Sciatic nerve (tissue), 2 donors: ENCODE measurements around the gene SOHLH2. TPM values are rescaled to one million over a fixed set of nuclear protein-coding genes. Genes with fewer than 3 reads are reported as not detected.
A peak's percentile ranks its signal among the peaks of the same experiment; 100 is the strongest.

Experiments
- ATAC-seq: fragments of 200-7000 bp; cut with Tn5 transposase; one replicate; pipeline ENCODE4 v1.9.1; 2020; ENCODE audit warnings: mild to moderate bottlenecking, moderate library complexity
- DNase-seq: peaks from one replicate; pipeline ENCODE4 v3.0.0-alpha.2; 2020; ENCODE audit warnings: low spot score
- intact Hi-C: fragments of 100-400 bp; cut with DNase I; formaldehyde crosslinking; loops from one replicate; pipeline ENCODE4 v1.14.2; 2022
- total RNA-seq: library from RNA; stranded (reverse); fragmentation: NEBNext Ultra II Directional; extraction: Animal tissue kit (Norgen Biotek cat#: 25700); gene quantifications from one replicate; pipeline ENCODE4 v1.2.1, GENCODE V29; 2021
- donor health status: DM: no; HTN: no; CAD: no.
- donor health status: DM: no; HTN: no; CAD: no.

SOHLH2 gene
- total RNA-seq, result 0.36 TPM

DNA sequence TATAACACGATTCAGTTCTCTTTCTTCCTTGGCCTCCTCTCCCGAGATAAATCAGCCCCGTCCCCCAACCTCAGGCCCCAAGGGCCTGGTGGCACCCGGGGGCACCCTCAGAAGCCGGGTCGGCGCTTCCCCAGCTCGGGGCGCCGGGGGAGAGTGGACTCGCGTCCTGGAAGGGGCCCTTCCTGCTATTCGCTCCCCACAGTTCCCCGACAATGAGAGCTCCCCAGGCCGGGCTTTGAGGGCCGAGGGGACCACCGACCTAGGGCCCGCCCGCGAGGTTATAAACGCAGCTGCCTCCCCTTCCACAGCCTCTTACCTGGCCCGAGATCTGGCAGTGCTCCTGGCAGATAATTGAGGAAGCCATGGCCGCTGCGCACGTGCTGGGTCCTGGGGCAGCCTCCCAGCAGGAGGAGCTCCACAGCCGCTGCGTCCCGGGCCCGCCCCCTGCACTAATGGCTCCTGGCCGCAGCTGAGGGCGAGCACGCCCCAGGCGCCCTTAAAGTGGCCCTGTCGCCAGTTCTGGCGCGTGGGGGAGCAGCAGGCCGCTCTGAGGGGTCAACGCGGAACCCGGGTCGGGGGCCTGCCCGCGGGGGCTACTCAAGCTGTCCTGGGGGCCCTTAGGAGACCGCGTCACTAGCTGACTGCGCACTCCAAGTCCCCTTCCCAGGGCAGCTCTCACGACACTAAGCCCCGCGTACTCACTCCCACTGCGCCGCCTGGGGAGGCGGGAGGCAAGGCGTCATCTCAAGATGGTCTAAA, at the start of gene SOHLH2:
Gene SOHLH2, minus strand, starts transcription at position 394 of the 759 bp plus-strand sequence. Its CDS starts 30 bp downstream, at position 364.
- ATAC-seq (no peak), DNase-seq (no peak)
- intact Hi-C loops, result no loop called here

DNA sequence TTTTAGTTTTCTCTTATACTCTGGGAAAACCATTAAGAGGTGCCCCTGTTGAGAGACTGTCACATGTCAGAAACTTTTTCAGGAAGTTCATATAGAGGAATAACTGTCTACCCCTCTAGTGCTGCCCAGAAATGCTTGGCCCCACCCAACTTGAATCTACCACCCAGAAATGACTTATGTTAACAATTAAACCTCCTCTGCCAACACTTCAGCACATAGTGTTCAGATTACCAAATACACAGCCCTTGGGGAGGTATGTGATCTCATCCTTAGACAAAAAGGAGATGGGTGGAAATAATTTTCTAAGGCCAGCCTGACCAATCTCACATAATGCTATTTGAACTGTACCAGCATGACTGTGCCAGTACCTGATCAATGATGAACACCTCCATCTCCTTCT, 47.6 kb upstream of the SOHLH2 start:
- intact Hi-C loops, result no loop called here
- DNase-seq (no peak), ATAC-seq (peak; percentile 89)

DNA sequence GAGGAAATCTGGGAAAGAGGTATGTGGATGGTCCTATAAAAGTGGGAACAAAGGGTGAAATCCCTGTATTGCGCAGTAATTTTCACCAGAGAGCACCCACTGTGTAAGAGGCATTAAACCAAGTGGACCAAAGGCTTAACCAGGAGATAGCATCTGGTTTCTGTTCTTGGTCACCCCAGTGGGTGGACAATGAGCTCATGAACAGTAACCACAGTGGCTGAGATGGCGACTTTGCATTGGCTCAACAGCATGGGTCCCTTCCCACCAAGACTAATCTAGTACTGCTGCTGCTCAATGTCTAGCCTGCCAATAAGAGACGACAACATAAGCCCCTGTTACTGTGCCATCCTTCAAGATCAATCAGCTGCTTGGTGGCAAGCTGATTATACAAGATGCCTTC, 46.7 kb upstream of the SOHLH2 start:
- intact Hi-C loops, result no loop called here
- no peak for DNase-seq
- no peak for ATAC-seq

- no peak for ATAC-seq
- intact Hi-C loops, result no loop called here
- no peak for DNase-seq
Measured at GRCh38 chr13:36259361-36260137, 45.2 kb upstream of the SOHLH2 start.

- intact Hi-C loops, result no loop called here
- DNase-seq (no peak), ATAC-seq (no peak)
Measured at GRCh38 chr13:36258831-36259230, 44.5 kb upstream of the SOHLH2 start.

- intact Hi-C loops, result no loop called here
- ATAC-seq, result no peak
- DNase-seq, result no peak
Measured at GRCh38 chr13:36251526-36251925, 37.2 kb upstream of the SOHLH2 start.

- ATAC-seq, result no peak
- intact Hi-C loops, result no loop called here
Measured at GRCh38 chr13:36251017-36251416, 36.7 kb upstream of the SOHLH2 start.

GRCh38 chr13:36248700-36249099, 34.3 kb upstream of the SOHLH2 start:
- intact Hi-C loops, result no loop called here
- DNase-seq (no peak), ATAC-seq (no peak)

More at GRCh38 chr13:36251017-36251416, 36.7 kb upstream of the SOHLH2 start:
- DNase-seq, result no peak

DNA sequence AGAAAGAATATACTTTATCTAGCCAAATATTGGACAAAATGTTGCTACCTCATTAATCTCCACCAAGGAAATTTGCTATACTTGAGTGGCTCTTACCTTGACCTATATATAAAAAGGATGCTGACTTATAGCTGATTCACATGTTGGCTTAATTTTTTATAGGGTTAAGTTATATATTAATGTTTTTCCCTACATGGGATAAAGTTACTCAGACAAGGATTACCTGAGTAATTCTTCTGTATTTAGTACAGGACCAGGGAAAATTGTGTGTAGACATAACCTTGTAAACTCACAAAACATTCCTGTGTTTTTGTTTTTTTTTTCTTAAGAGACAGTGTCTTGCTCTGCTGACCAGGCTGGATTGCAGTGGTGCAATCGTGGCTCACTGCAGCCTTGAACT, 30.6 kb upstream of the SOHLH2 start:
- no peak for ATAC-seq
- intact Hi-C loops, result no loop called here
- no peak for DNase-seq

DNA sequence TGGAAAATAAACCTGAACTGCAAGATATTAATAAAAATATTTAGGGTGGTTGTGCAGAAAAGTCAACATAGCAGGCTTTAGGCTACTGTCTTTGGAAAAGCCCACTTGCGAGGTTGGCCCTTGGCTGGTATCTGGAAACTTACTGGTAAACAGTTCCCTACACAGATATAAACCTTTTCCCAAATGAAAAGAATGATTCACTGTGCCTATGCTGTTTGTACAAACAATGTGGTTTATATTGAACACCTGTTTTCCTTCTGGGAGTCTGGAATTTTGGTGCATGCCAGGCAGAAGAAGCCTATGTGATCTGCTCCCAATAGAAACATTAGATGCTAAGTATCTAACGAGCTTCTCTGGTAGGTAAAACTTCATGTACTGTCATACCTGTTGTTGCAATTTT, 29.7 kb upstream of the SOHLH2 start:
- intact Hi-C loops, result no loop called here
- ATAC-seq (no peak), DNase-seq (no peak)

GRCh38 chr13:36242761-36243160, 28.4 kb upstream of the SOHLH2 start:
- intact Hi-C loops, result no loop called here
- no peak for DNase-seq
- ATAC-seq, result no peak

GRCh38 chr13:36231236-36231635, 16.9 kb upstream of the SOHLH2 start:
- no peak for ATAC-seq
- intact Hi-C loops, result no loop called here
- DNase-seq, result no peak

- DNase-seq (no peak), ATAC-seq (no peak)
- intact Hi-C loops, result no loop called here
Measured at GRCh38 chr13:36224730-36225129, 10.4 kb upstream of the SOHLH2 start.

DNA sequence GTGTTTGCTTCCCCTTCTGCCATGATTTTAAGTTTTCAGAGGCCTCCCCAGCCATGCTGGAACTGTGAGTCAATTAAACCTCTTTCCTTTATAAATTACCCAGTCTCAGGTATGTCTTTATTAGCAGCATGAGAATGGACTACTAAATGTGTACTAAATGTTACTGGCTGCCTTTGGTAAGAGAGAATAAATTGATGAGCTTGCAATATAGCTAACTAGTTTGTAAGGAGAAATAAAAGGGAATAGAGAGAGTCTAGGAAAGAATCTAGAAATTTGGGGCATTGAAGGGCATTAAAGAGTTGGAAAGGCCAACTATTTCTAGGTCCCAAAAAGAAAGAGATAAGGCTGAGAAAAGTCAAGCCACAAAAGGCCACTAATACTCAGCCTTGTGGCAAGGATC, 5.5 kb upstream of the SOHLH2 start:
- ATAC-seq (no peak), DNase-seq (no peak)
- intact Hi-C loops, result no loop called here

GRCh38 chr13:36217456-36217855, 3.1 kb upstream of the SOHLH2 start:
- intact Hi-C loops, result no loop called here
- ATAC-seq (no peak), DNase-seq (no peak)

DNA sequence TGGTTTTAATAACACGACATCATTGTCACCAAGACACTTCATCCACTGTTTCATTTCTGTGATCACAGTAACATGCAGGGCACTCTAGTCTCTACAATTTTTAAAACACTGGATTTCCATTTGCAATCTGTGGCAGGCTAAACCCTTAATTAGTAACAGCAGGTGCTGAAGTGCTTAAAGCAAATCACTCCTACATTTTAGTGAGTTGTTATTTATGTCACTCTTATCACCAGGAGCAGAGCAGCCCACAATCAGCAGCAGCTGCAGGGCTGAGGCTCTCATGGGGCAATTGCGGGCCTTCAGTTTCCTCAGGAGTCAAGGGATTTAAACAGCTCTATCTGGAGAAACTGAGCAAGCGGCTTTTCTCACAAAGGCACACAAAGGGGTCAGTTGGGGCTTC, 1.6 kb downstream of the SOHLH2 start:
- ATAC-seq (no peak), DNase-seq (no peak)
- intact Hi-C loops, result no loop called here

- intact Hi-C loops, result no loop called here
- no peak for ATAC-seq
Measured at GRCh38 chr13:36211567-36211966, 2.8 kb downstream of the SOHLH2 start.

DNA sequence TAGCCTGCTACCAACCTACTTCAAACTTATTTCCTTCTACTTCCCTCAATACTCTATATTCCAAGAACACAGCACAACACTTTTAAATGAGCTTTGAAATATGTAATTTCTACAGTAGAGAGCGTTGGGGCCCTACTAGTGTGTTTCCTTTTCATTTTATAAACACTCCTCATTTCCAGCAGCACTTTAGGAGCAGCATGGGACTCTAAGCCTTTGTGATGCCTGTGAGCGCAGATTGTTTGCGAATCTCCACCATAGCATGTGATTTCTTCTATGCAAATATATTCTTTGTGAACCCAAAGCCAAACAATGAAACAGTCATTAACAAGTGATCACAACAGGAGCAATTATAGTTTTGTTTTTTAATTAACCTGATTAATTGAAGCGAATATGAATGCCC, 3.6 kb downstream of the SOHLH2 start:
- ATAC-seq (no peak), DNase-seq (no peak)
- intact Hi-C loops, result no loop called here

More at GRCh38 chr13:36211567-36211966, 2.8 kb downstream of the SOHLH2 start:
- no peak for DNase-seq

GRCh38 chr13:36207672-36208071, 6.7 kb downstream of the SOHLH2 start:
- intact Hi-C loops, result no loop called here

GRCh38 chr13:36193151-36193855, 21.1 kb downstream of the SOHLH2 start:
- intact Hi-C loops, result no loop called here
- ATAC-seq (no peak), DNase-seq (no peak)

More at GRCh38 chr13:36207672-36208071, 6.7 kb downstream of the SOHLH2 start:
- DNase-seq (no peak), ATAC-seq (no peak)
